ENCODE data around the gene FMC1.

FMC1 gene

GRCh38 chr7:139382439-139382838, 41.3 kb downstream of the FMC1 start:
- TF ChIP-seq, protein P1, sequence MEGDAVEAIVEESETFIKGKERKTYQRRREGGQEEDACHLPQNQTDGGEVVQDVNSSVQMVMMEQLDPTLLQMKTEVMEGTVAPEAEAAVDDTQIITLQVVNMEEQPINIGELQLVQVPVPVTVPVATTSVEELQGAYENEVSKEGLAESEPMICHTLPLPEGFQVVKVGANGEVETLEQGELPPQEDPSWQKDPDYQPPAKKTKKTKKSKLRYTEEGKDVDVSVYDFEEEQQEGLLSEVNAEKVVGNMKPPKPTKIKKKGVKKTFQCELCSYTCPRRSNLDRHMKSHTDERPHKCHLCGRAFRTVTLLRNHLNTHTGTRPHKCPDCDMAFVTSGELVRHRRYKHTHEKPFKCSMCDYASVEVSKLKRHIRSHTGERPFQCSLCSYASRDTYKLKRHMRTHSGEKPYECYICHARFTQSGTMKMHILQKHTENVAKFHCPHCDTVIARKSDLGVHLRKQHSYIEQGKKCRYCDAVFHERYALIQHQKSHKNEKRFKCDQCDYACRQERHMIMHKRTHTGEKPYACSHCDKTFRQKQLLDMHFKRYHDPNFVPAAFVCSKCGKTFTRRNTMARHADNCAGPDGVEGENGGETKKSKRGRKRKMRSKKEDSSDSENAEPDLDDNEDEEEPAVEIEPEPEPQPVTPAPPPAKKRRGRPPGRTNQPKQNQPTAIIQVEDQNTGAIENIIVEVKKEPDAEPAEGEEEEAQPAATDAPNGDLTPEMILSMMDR (IDR thresholded peaks at IDR 0.05; ENCODE audit: low read length, missing control alignments), result no peak
- DNase-seq (ENCODE audit: low read depth), result no peak
- no peak overlapping the region for H3K4me3 ChIP-seq (replicated peaks; ENCODE audit: low read depth, low read length)

- no peak overlapping the region for H3K4me3 ChIP-seq (replicated peaks; ENCODE audit: low read depth, low read length)
- TF ChIP-seq, protein P1 (IDR thresholded peaks at IDR 0.05; ENCODE audit: low read length, missing control alignments), result no peak
- DNase-seq (ENCODE audit: low read depth), result no peak
Observed at GRCh38 chr7:139384611-139385010, 43.5 kb downstream of the FMC1 start.

- DNase-seq (ENCODE audit: low read depth), result no peak
- TF ChIP-seq, protein P1 (IDR thresholded peaks at IDR 0.05; ENCODE audit: low read length, missing control alignments), result no peak
Observed at GRCh38 chr7:139387594-139387993, 46.5 kb downstream of the FMC1 start.

DNA sequence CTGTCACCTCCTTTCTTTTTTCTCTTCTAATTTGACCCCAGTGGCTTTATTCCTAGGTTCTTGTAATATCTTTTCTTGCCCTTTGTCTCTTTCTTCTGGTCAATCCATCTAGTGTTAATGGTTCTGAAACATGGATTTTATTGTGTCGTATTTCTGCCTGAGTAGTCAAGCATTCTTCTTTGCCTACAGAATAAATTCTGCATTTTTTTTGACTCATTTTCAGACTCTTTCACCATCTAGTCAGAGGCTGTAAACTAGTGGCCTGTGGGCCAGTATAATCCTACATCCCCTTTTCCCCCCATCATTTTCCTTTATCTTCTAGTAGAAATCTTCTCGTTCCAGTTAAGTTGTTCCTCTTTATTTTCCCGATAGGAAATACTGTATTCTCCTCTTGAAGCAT, 48.0 kb downstream of the FMC1 start:
- no peak overlapping the region for H3K4me3 ChIP-seq (replicated peaks; ENCODE audit: low read depth, low read length)
- TF ChIP-seq, protein P1 (IDR thresholded peaks at IDR 0.05; ENCODE audit: low read length, missing control alignments), result no peak
- no peak for DNase-seq (ENCODE audit: low read depth)

More at GRCh38 chr7:139387594-139387993, 46.5 kb downstream of the FMC1 start:
- no peak overlapping the region for H3K4me3 ChIP-seq (replicated peaks; ENCODE audit: low read depth, low read length)

GRCh38 chr7:139389774-139390173, 48.6 kb downstream of the FMC1 start:
- TF ChIP-seq, protein P1 (IDR thresholded peaks at IDR 0.05; ENCODE audit: low read length, missing control alignments), result no peak
- no peak overlapping the region for H3K4me3 ChIP-seq (replicated peaks; ENCODE audit: low read depth, low read length)
- no peak for DNase-seq (ENCODE audit: low read depth)

DNA sequence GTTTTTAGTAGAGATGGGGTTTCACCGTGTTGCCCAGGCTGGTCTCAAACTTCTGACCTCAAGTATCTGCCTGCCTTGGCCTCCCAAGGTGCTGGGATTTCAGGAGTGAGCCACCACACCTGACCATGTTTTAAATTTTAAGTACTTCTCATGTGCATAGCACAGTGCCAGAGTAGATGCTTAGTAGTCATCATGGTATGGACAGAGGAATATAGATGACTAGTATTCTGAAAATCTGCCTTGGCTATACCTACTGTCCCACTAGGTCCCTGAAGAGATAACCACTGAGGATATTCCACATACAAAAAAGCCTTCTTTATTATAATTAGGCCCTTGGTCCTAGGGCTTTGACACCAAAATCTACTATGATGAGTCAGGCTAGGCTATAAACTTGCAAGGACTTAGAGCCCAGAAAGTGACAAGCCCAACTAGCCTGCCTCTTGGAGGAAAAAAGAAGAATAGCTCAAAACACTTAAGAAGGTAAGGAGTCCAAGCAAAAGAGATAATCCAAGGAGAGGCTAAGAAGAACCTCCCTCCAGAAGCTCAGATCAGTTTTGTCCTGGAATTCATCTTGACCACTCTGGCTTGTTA, 52.6 kb downstream of the FMC1 start:
- no peak overlapping the region for H3K4me3 ChIP-seq (replicated peaks; ENCODE audit: low read depth, low read length)
- no peak for DNase-seq (ENCODE audit: low read depth)
- TF ChIP-seq, protein P1 (IDR thresholded peaks at IDR 0.05; ENCODE audit: low read length, missing control alignments), result no peak

- TF ChIP-seq, protein P1 (IDR thresholded peaks at IDR 0.05; ENCODE audit: low read length, missing control alignments), result no peak
- no peak overlapping the region for H3K4me3 ChIP-seq (replicated peaks; ENCODE audit: low read depth, low read length)
- no peak for DNase-seq (ENCODE audit: low read depth)
Observed at GRCh38 chr7:139394540-139394939, 53.4 kb downstream of the FMC1 start.

Data from fibroblast of pulmonary artery (primary cell).